Lung (tissue), 12 donors: Measurements from ENCODE around the gene SESN1. TPM values are rescaled to one million over a fixed set of nuclear protein-coding genes. Genes with fewer than 3 reads are reported as not detected.

Source experiments
- ATAC-seq: fragments of 200-7000 bp; cut with Tn5 transposase; one replicate; pipeline ENCODE4 v1.9.1; 2020; ENCODE audit warnings: moderate number of reproducible peaks; ENCODE audit not compliant: insufficient read depth, low FRiP score
- DNase-seq, 3 donors: peaks; one replicate each; pipeline ENCODE4 v3.0.0-alpha.2; 2013 to 2017
- H3K27ac ChIP-seq, 2 donors: one replicate each; pipeline ENCODE4 v1.5.1; 2013; ENCODE audit warnings: mild to moderate bottlenecking in 2 of 2, moderate library complexity in 2 of 2, control low read depth in 1 of 2, inconsistent platforms in 1 of 2, low read depth in 1 of 2, low read length in 1 of 2
- H3K27me3 ChIP-seq, 3 donors: one replicate each; pipeline ENCODE4 v1.5.1; 2013; ENCODE audit warnings: low read length in 2 of 3; ENCODE audit not compliant: control insufficient read depth in 3 of 3, insufficient read depth in 3 of 3
- H3K36me3 ChIP-seq, 4 donors: one replicate each; pipeline ENCODE4 v1.5.1; 2013; ENCODE audit warnings: low read length in 4 of 4, mild to moderate bottlenecking in 1 of 4, moderate library complexity in 1 of 4; ENCODE audit not compliant: control insufficient read depth in 4 of 4, insufficient read depth in 4 of 4
- H3K4me1 ChIP-seq, 5 donors: one replicate each; pipeline ENCODE4 v1.5.1; 2013; ENCODE audit warnings: low read length in 5 of 5, mild to moderate bottlenecking in 2 of 5, moderate library complexity in 1 of 5; ENCODE audit not compliant: control insufficient read depth in 5 of 5, insufficient read depth in 5 of 5
- H3K4me3 ChIP-seq: one replicate; pipeline ENCODE4 v1.5.1; 2013; ENCODE audit warnings: mild to moderate bottlenecking, control low read depth, moderate library complexity
- H3K9ac ChIP-seq, 2 donors: one replicate each; pipeline ENCODE4 v1.5.1; 2013; ENCODE audit warnings: low read length in 2 of 2, control low read depth in 1 of 2; ENCODE audit not compliant: insufficient read depth in 1 of 2
- H3K9me3 ChIP-seq, 4 donors: one replicate each; pipeline ENCODE4 v1.5.1; 2013; ENCODE audit warnings: low read length in 3 of 4, mild to moderate bottlenecking in 1 of 4, moderate library complexity in 1 of 4; ENCODE audit not compliant: control insufficient read depth in 4 of 4, insufficient read depth in 3 of 4
- CTCF ChIP-seq: IDR thresholded peaks from 2 replicates; pipeline ENCODE4 v1.5.1; 2012; ENCODE audit warnings: mild to moderate bottlenecking; ENCODE audit errors: control extremely low read depth, extremely low read depth
- WGBS, 2 donors: extraction: QIAGEN DNeasy Blood & Tissue Kit; methylation state at CpG; one replicate each; pipeline ENCODE4 v1.1.7; 2013; 5-methylcytosine and 5-hydroxymethylcytosine counted together
- polyA plus RNA-seq, 2 donors: library from polyadenylated mRNA; stranded (reverse); fragments of 200-250 nt; gene quantifications; one replicate each; pipeline ENCODE4 v1.2.1, GENCODE V29; 2013
- total RNA-seq, 2 donors: library from RNA; depleted of rRNA in 1 of 2; stranded (reverse); fragments of >200 nt in 1 of 2; gene quantifications; one replicate each; pipeline ENCODE4 v1.2.1, GENCODE V29; 2014 to 2021
- donor health status: control.
- donor health status: control.
- donor health status: Bipolar disorder and iron deficiency.
- donor health status: healthy.
- donor health status: DM: yes; HTN: yes; CAD: no.

The SESN1 gene
- total and polyA plus RNA-seq, 4 donors, result 12.9 to 69.8 (median 21.0) TPM

GRCh38 chr6:109048670-109049415, 45.8 kb downstream of the SESN1 start:
- ATAC-seq (no peak), DNase-seq (no peak)
- no peak overlapping the region for H3K9ac ChIP-seq
- TF ChIP-seq CTCF, result no peak
- 89 to 92% methylated on average over 3 of the region's 3 CpGs for WGBS, 2 donors
- H3K36me3 ChIP-seq, result no peaks in the 10 kb centered on the region
- no peak overlapping the region for H3K4me3 ChIP-seq
- no peaks in the 10 kb centered on the region for H3K9me3 ChIP-seq
- peaks cover 0 to 9% (median 6%) of the 10 kb centered on the region in 5 donors for H3K4me1 ChIP-seq
- H3K27ac ChIP-seq, result peak overlapping the region in 1 of 2 donors; percentile 70
- no peaks in the 10 kb centered on the region for H3K27me3 ChIP-seq

GRCh38 chr6:109048176-109048575, 46.5 kb downstream of the SESN1 start:
- no peak for TF ChIP-seq CTCF
- no peak for ATAC-seq
- DNase-seq, result no peak
- Histone ChIP-seq H3K27me3 (no peaks in the 10 kb centered on the region), H3K27ac (peak overlapping the region in 1 of 2 donors; percentile 70), H3K4me1 (peaks cover 0 to 9% (median 1%) of the 10 kb centered on the region in 5 donors), H3K36me3 (no peaks in the 10 kb centered on the region), H3K9ac (no peak overlapping the region), H3K4me3 (no peak overlapping the region), H3K9me3 (no peaks in the 10 kb centered on the region)
- WGBS, 2 donors, result 46 to 48% methylated on average over 1 of the region's 1 CpG

GRCh38 chr6:109045493-109045892, 49.2 kb downstream of the SESN1 start:
- no peak overlapping the region for H3K4me3 ChIP-seq
- H3K9me3 ChIP-seq, result no peaks in the 10 kb centered on the region
- WGBS, 2 donors, result 96 to 97% methylated on average over 1 of the region's 1 CpG
- H3K27me3 ChIP-seq, result no peaks in the 10 kb centered on the region
- no peak for TF ChIP-seq CTCF
- H3K9ac ChIP-seq, result no peak overlapping the region
- no peak for DNase-seq
- no peak overlapping the region for H3K27ac ChIP-seq
- no peak for ATAC-seq
- H3K36me3 ChIP-seq, result no peaks in the 10 kb centered on the region
- peaks cover 0 to 3% (median 0%) of the 10 kb centered on the region in 5 donors for H3K4me1 ChIP-seq
